Transverse colon (tissue), 4 donors: ENCODE measurements around the gene THSD4. TPM values are rescaled to one million over a fixed set of nuclear protein-coding genes. Genes with fewer than 3 reads are reported as not detected.

Source experiments
- DNase-seq: peaks from one replicate; pipeline ENCODE4 v3.0.0-alpha.2; 2019
- H3K27ac ChIP-seq, 4 donors: fragments of 200-600 bp; sonication (generic); 2 replicates each; pipeline ENCODE4 v1.5.1; 2016 to 2018; ENCODE audit warnings: inconsistent platforms in 4 of 4
- H3K27me3 ChIP-seq: fragments of 200-600 bp; sonication (generic); 2 replicates; pipeline ENCODE4 v1.5.1; 2017; ENCODE audit warnings: inconsistent platforms
- H3K36me3 ChIP-seq, 4 donors: fragments of 200-600 bp; sonication (generic); 2 replicates each; pipeline ENCODE4 v1.5.1; 2017 to 2019; ENCODE audit warnings: inconsistent platforms in 4 of 4
- H3K4me1 ChIP-seq, 4 donors: fragments of 200-600 bp; sonication (generic); 2 replicates each; pipeline ENCODE4 v1.5.1; 2017 to 2020; ENCODE audit warnings: inconsistent platforms in 4 of 4
- H3K4me3 ChIP-seq, 4 donors: fragments of 200-600 bp; sonication (generic); 1 replicate in 1 of 4; 2 replicates in 3 of 4; pipeline versions ENCODE4 v1.5.1 to v1.6.1; 2017 to 2019; ENCODE audit warnings: inconsistent platforms in 4 of 4
- H3K9me3 ChIP-seq, 2 donors: fragments of 200-600 bp; sonication (generic); 2 replicates each; pipeline ENCODE4 v1.5.1; 2017 to 2019; ENCODE audit warnings: inconsistent platforms in 2 of 2
- EP300 ChIP-seq: sonication (generic); formaldehyde crosslinking; IDR thresholded peaks from one replicate; pipeline ENCODE4 v1.6.1; 2017; ENCODE audit warnings: antibody characterized with exemption, low read depth
- POLR2A ChIP-seq: fragments of 450-650 bp; IDR thresholded peaks from one replicate; pipeline ENCODE4 v1.6.1; 2016; ENCODE audit warnings: antibody characterized with exemption, mild to moderate bottlenecking, moderate library complexity
- POLR2AphosphoS5 ChIP-seq, 3 donors: sonication (generic); formaldehyde crosslinking; IDR thresholded peaks; one replicate each; pipeline ENCODE4 v1.6.1; 2016; ENCODE audit warnings: antibody characterized with exemption in 3 of 3
- WGBS, 2 donors: methylation state at CpG; one replicate each; pipeline ENCODE4 v1.1.5; 2018; ENCODE audit warnings: low coverage in 1 of 2; 5-methylcytosine and 5-hydroxymethylcytosine counted together
- in situ Hi-C, 4 donors: fragments of 200-750 bp; cut with MboI; loops; one replicate each; pipeline versions ENCODE4 v1.15.0 to v1.15.1; 2017; ENCODE audit warnings: low sequenced_read_pairs in 3 of 4, low pct_ligation_motif_present in 1 of 4, low pct_unique_long_range_greater_than_20kb in 1 of 4
- intact Hi-C: fragments of 100-400 bp; cut with DNase I; formaldehyde crosslinking; loops from one replicate; pipeline ENCODE4 v1.15.1; 2023; ENCODE audit warnings: low total_unique reads
- total RNA-seq, 4 donors: library from RNA; depleted of rRNA; stranded (reverse); fragments of >200 nt; gene quantifications; one replicate each; pipeline ENCODE4 v1.1.0, GENCODE V29; 2016
- TF ChIP-seq, protein P1 (sequence below), 5 experiments: fragments of 200-600 bp in 3 of 5; fragments of 450-650 bp in 2 of 5; sonication (generic) in 3 of 5; IDR thresholded peaks; 1 replicate in 2 of 5; 2 replicates in 3 of 5; pipeline ENCODE4 v1.5.1; 2016 to 2017; ENCODE audit warnings: antibody characterized with exemption in 5 of 5, inconsistent platforms in 3 of 5, mild to moderate bottlenecking in 2 of 5, moderate library complexity in 1 of 5

Gene THSD4
- total RNA-seq, 4 donors from 2014 or later, result 13.3 to 57.2 (median 47.4) TPM

DNA sequence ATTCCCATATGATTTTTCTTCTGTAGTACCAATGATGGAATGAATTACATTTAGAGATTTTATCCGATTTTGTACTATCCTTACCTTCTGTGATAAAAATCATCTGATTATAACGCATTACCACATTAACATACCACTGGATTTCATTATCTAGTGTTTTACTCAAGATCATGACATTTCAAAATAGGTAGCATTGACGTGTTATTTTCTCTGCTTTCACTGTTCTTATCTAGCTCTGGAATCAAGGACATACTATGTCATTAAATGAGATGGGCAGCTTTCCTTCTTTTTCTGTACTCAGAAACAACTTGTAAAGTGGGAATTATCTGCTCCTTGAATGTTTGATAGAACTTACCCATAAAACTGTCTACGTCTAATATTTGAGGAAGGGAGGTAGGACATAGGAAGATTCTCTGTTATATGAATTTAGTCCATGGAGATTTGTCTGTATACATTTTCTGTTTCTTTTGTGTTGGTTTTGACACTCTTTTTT lies 511.4 kb downstream of the THSD4 start:
- H3K36me3 ChIP-seq, result no peaks in the 10 kb centered on the region
- WGBS, 2 donors, result 87 to 93% methylated on average over 4 of the region's 4 CpGs
- H3K27ac ChIP-seq, result no peak overlapping the region
- peaks cover 0 to 3% (median 0%) of the 10 kb centered on the region in 4 donors for H3K4me1 ChIP-seq
- intact Hi-C loops (no loop called here), in situ Hi-C loops (no loop called here)
- DNase-seq, result no peak
- TF ChIP-seq, protein P1, sequence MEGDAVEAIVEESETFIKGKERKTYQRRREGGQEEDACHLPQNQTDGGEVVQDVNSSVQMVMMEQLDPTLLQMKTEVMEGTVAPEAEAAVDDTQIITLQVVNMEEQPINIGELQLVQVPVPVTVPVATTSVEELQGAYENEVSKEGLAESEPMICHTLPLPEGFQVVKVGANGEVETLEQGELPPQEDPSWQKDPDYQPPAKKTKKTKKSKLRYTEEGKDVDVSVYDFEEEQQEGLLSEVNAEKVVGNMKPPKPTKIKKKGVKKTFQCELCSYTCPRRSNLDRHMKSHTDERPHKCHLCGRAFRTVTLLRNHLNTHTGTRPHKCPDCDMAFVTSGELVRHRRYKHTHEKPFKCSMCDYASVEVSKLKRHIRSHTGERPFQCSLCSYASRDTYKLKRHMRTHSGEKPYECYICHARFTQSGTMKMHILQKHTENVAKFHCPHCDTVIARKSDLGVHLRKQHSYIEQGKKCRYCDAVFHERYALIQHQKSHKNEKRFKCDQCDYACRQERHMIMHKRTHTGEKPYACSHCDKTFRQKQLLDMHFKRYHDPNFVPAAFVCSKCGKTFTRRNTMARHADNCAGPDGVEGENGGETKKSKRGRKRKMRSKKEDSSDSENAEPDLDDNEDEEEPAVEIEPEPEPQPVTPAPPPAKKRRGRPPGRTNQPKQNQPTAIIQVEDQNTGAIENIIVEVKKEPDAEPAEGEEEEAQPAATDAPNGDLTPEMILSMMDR (IDR thresholded peaks at IDR 0.05), result no peak
- TF ChIP-seq EP300 (no peak), POLR2AphosphoS5 (IDR thresholded peaks at IDR 0.05) (no peak), POLR2A (no peak)
- H3K27me3 ChIP-seq, result no peaks in the 10 kb centered on the region
- no peak overlapping the region for H3K4me3 ChIP-seq
- no peaks in the 10 kb centered on the region for H3K9me3 ChIP-seq

DNA sequence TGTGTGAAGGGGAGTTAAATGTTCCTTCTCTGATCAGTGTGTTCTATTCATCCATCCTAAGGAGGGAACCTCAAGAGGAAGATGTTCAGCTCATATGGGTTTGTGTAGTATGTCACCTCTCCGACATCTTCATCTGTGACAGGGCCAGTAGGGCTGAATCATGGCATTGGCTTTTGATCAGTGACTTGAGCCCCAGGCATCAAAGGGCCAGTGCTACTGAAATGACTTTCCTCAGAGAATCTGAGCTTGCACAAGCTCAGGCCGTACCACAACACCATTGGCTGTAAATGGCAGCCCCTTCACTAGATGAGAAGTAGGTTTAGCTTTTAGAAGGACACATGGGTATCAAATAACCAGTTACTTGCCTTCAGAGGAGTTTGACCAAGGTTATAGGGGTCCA lies 511.9 kb downstream of the THSD4 start:
- WGBS, 2 donors, result 40 to 84% methylated on average over 1 to 2 of the region's 2 CpGs
- Histone ChIP-seq H3K27ac (no peak overlapping the region), H3K4me1 (peaks cover 0 to 3% (median 0%) of the 10 kb centered on the region in 4 donors), H3K36me3 (no peaks in the 10 kb centered on the region), H3K27me3 (no peaks in the 10 kb centered on the region), H3K9me3 (no peaks in the 10 kb centered on the region), H3K4me3 (no peak overlapping the region)
- TF ChIP-seq, protein P1 (IDR thresholded peaks at IDR 0.05), result no peak
- no peak for TF ChIP-seq POLR2AphosphoS5 (IDR thresholded peaks at IDR 0.05)
- TF ChIP-seq POLR2A, result no peak
- no peak for TF ChIP-seq EP300
- in situ Hi-C loops (no loop called here), intact Hi-C loops (no loop called here)
- DNase-seq, result no peak

DNA sequence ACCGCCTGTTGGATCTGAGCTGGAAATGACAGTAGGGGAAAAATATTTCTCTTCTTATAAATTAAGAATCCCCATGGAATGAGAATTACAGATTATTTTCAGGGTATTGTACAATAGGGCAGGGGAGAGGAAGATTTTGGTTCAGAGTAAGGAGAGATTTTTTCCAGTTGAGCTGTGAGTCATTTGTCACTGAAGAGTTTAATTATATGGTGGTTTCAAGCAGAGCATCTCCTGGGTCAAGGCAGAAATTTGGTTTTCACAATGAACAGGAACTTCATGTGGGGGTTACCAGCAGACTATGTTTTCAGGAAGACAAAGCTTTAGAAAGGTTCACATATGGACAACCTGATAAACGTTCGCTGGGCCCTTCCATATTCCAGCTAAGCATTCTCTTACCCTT lies 512.3 kb downstream of the THSD4 start:
- TF ChIP-seq POLR2AphosphoS5 (IDR thresholded peaks at IDR 0.05) (no peak), EP300 (no peak), POLR2A (no peak)
- TF ChIP-seq, protein P1 (IDR thresholded peaks at IDR 0.05), result no peak
- H3K4me3 ChIP-seq, result no peak overlapping the region
- H3K9me3 ChIP-seq, result no peaks in the 10 kb centered on the region
- no peak overlapping the region for H3K27ac ChIP-seq
- H3K4me1 ChIP-seq, result peaks cover 0 to 3% (median 2%) of the 10 kb centered on the region in 4 donors
- in situ Hi-C loops (no loop called here), intact Hi-C loops (no loop called here)
- H3K36me3 ChIP-seq, result no peaks in the 10 kb centered on the region
- 91 to 100% methylated on average over 1 to 3 of the region's 3 CpGs for WGBS, 2 donors
- DNase-seq, result no peak
- H3K27me3 ChIP-seq, result no peaks in the 10 kb centered on the region

DNA sequence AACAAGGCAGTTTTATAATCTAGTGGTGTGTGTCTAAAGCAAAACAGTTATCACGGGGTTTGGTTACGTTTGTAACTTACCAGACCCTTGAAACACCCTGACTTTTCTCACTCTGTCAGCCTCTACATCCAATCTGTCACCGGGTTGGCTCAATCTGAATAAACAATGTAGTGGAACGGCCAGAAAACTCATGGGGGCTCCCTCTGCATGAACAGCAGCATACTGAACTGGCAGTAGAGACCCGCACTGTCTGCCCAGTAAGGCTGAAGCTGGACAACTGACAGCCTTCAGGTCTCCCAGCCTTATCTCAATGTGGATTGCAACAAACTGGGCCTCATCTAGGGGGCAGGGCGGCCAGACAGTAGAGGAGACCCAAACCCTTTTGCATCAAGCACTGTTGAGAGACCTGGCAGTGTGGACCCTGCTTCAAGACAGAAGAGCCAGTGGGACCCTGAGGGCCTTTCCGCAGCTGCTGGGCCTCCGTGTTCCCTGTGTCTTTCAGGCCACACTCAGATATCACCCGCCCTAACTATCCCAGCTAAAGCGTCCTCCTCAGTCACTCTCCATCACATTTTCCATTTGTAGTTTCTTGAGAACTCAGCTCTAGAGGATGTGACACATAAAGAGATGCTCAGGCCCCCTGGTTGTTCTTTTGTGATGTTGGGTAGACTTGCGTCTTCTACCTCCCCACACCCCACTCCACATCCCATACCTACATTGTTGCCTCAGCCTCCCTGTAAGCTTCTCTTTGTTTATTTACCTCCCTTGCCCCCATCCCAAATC lies 513.9 kb downstream of the THSD4 start:
- Histone ChIP-seq H3K36me3 (no peaks in the 10 kb centered on the region), H3K4me3 (no peak overlapping the region), H3K4me1 (peaks cover 0 to 7% (median 2%) of the 10 kb centered on the region in 4 donors), H3K27me3 (no peaks in the 10 kb centered on the region), H3K27ac (peak overlapping the region in 1 of 4 donors; percentile 21), H3K9me3 (no peaks in the 10 kb centered on the region)
- in situ Hi-C loops, result no loop called here
- 91 to 92% methylated on average over 2 to 10 of the region's 11 CpGs for WGBS, 2 donors
- DNase-seq, result no peak
- TF ChIP-seq, protein P1 (IDR thresholded peaks at IDR 0.05), result no peak
- TF ChIP-seq POLR2AphosphoS5 (IDR thresholded peaks at IDR 0.05), result no peak
- TF ChIP-seq POLR2A, result no peak
- intact Hi-C loops, result no loop called here
